HCT116 (cell line): ENCODE results near the gene CTTNBP2. TPM values are rescaled to one million over a fixed set of nuclear protein-coding genes. Genes with fewer than 3 reads are reported as not detected.

Experiments
- ATAC-seq: fragments of 200-7000 bp; cut with Tn5 transposase; 2 replicates; pipeline ENCODE4 v1.9.1; 2020; ENCODE audit warnings: mild to moderate bottlenecking, moderate library complexity
- BruUV-seq: library from RNA; stranded (reverse); fragments of 400-500 nt; replicated peaks from 2 replicates; lab custom pipeline; 2021; lab: Mats Ljungman, UMichigan
- CTCF ChIA-PET: fragments of 300-600 bp; sonication (Branson Sonifier 250); formaldehyde crosslinking; loops from one replicate; lab custom pipeline; 2021; ENCODE audit warnings: antibody characterized with exemption; lab: Charles Lee
- POLR2A ChIA-PET: fragments of 300-600, 350-600 bp; sonication (Branson Sonifier 250); formaldehyde crosslinking; loops from one replicate; lab custom pipeline; 2021; ENCODE audit warnings: antibody characterized with exemption; lab: Charles Lee
- RAD21 ChIA-PET, 2 experiments: fragments of 300-600 bp; sonication (Branson Sonifier 250); formaldehyde crosslinking; loops; one replicate each; lab custom pipeline; 2023; ENCODE audit warnings: low total read pairs in 2 of 2; ENCODE audit not compliant: uncharacterized antibody in 2 of 2, unreplicated experiment in 2 of 2, low non-redundant PET in 1 of 2; lab: Charles Lee
- DNase-seq: peaks from one replicate; pipeline ENCODE4 v3.0.0-alpha.2; 2010; ENCODE audit warnings: low read depth, low spot score
- H2AFZ ChIP-seq: fragments of 200-600 bp; shearing (Covaris generic), sonication (generic); 2 replicates; pipeline ENCODE4 v1.6.1; 2017; ENCODE audit warnings: low read depth, mixed run types, mixed read lengths, antibody characterized with exemption, low read length; ENCODE audit not compliant: poor library complexity, severe bottlenecking
- H3K27ac ChIP-seq: 2 replicates; pipeline ENCODE4 v1.5.1; 2012; ENCODE audit warnings: low read depth, low read length
- H3K27me3 ChIP-seq: fragments of 200-600 bp; sonication (generic); 2 replicates; pipeline ENCODE4 v1.6.1; 2016; ENCODE audit warnings: mixed run types, low read length, mixed read lengths; ENCODE audit not compliant: insufficient read depth
- H3K36me3 ChIP-seq, 2 experiments: fragments of 200-500 bp in 1 of 2; fragments of 200-600 bp in 1 of 2; sonication (Bioruptor generic) in 1 of 2; sonication (generic) in 1 of 2; 2 replicates each; pipeline versions ENCODE4 v1.5.1 to v1.6.1; 2014 to 2016; ENCODE audit warnings: low read length in 2 of 2, inconsistent platforms in 1 of 2, mixed read lengths in 1 of 2, mixed run types in 1 of 2; ENCODE audit not compliant: insufficient read depth in 2 of 2, control insufficient read depth in 1 of 2
- H3K4me1 ChIP-seq, 2 experiments: fragments of 200-600 bp in 1 of 2; sonication (generic) in 1 of 2; 2 replicates each; pipeline versions ENCODE4 v1.5.1 to v1.6.1; 2012 to 2017; ENCODE audit warnings: low read length in 2 of 2, inconsistent platforms in 1 of 2, mild to moderate bottlenecking in 1 of 2, mixed read lengths in 1 of 2, mixed run types in 1 of 2, moderate library complexity in 1 of 2; ENCODE audit not compliant: insufficient read depth in 2 of 2, control insufficient read depth in 1 of 2
- H3K4me2 ChIP-seq: fragments of 200-600 bp; sonication (generic); 2 replicates; pipeline ENCODE4 v1.6.1; 2017; ENCODE audit warnings: mixed run types, low read length, mixed read lengths
- H3K4me3 ChIP-seq, 2 experiments: fragments of 200-600 bp in 1 of 2; sonication (generic) in 1 of 2; replicated peaks in 1 of 2; 2 replicates each; pipeline ENCODE4 v1.5.1; 2011 to 2016; ENCODE audit warnings: low read length in 2 of 2, control low read depth in 1 of 2, low read depth in 1 of 2, mild to moderate bottlenecking in 1 of 2, mixed read lengths in 1 of 2, mixed run types in 1 of 2
- H3K79me2 ChIP-seq: fragments of 200-600 bp; sonication (generic); 2 replicates; pipeline ENCODE4 v1.6.1; 2017; ENCODE audit warnings: mild to moderate bottlenecking, mixed run types, low read length, moderate library complexity, mixed read lengths; ENCODE audit not compliant: insufficient read depth
- H3K9ac ChIP-seq: fragments of 200-600 bp; sonication (generic); 2 replicates; pipeline ENCODE4 v1.6.1; 2016; ENCODE audit warnings: low read length, mixed read lengths
- H3K9me2 ChIP-seq: fragments of 200-600 bp; sonication (generic), shearing (Covaris generic); 2 replicates; pipeline ENCODE4 v1.6.1; 2017; ENCODE audit warnings: mixed run types, mild to moderate bottlenecking, moderate library complexity; ENCODE audit not compliant: insufficient read depth
- H3K9me3 ChIP-seq, 2 experiments: fragments of 200-500 bp in 1 of 2; fragments of 200-600 bp in 1 of 2; sonication (Bioruptor generic) in 1 of 2; sonication (generic) in 1 of 2; 2 replicates each; pipeline ENCODE4 v1.6.1; 2014 to 2017; ENCODE audit warnings: low read length in 2 of 2, mixed read lengths in 2 of 2, inconsistent platforms in 1 of 2, low read depth in 1 of 2, mild to moderate bottlenecking in 1 of 2, mixed run types in 1 of 2, moderate library complexity in 1 of 2; ENCODE audit not compliant: control insufficient read depth in 1 of 2, insufficient read depth in 1 of 2
- H4K20me1 ChIP-seq: fragments of 200-600 bp; sonication (generic), shearing (Covaris generic); 2 replicates; pipeline ENCODE4 v1.6.1; 2017; ENCODE audit warnings: mixed run types, mild to moderate bottlenecking, moderate library complexity; ENCODE audit not compliant: insufficient read depth
- ATF3 ChIP-seq: IDR thresholded peaks from 2 replicates; pipeline ENCODE4 v1.6.1; 2012
- CBX3 ChIP-seq: IDR thresholded peaks from 2 replicates; pipeline ENCODE4 v1.6.1; 2012; ENCODE audit warnings: low read depth
- CTCF ChIP-seq, 3 experiments: fragments of 200-600 bp in 1 of 3; sonication (generic) in 1 of 3; IDR thresholded peaks in 2 of 3; conservative IDR thresholded peaks in 1 of 3; 2 replicates each; pipeline ENCODE4 v1.5.1; 2012 to 2017; ENCODE audit warnings: low read depth in 2 of 3, low read length in 2 of 3, antibody characterized with exemption in 1 of 3, borderline replicate concordance in 1 of 3, control low read depth in 1 of 3, mild to moderate bottlenecking in 1 of 3, mixed read lengths in 1 of 3, mixed run types in 1 of 3, moderate library complexity in 1 of 3; ENCODE audit not compliant: insufficient read depth in 1 of 3
- ELF1 ChIP-seq: IDR thresholded peaks from 2 replicates; pipeline ENCODE4 v1.6.1; 2012; ENCODE audit warnings: low read depth, borderline replicate concordance
- JUND ChIP-seq: IDR thresholded peaks from 2 replicates; pipeline ENCODE4 v1.6.1; 2012
- POLR2AphosphoS5 ChIP-seq: IDR thresholded peaks from 2 replicates; pipeline ENCODE4 v1.6.1; 2011; ENCODE audit warnings: mild to moderate bottlenecking, low read depth, low read length, moderate library complexity
- RAD21 ChIP-seq: IDR thresholded peaks from 2 replicates; pipeline ENCODE4 v1.6.1; 2012; ENCODE audit warnings: low read depth, mild to moderate bottlenecking
- SIN3A ChIP-seq: IDR thresholded peaks from 2 replicates; pipeline ENCODE4 v1.6.1; 2012; ENCODE audit warnings: low read depth
- SP1 ChIP-seq: IDR thresholded peaks from 2 replicates; pipeline ENCODE4 v1.6.1; 2012; ENCODE audit warnings: low read depth
- ZNF274 ChIP-seq: fragments of 200-500 bp; sonication (Bioruptor generic); IDR thresholded peaks from 2 replicates; pipeline ENCODE4 v1.6.1; 2014; ENCODE audit warnings: mild to moderate bottlenecking, low read depth, low read length, inconsistent platforms
- intact Hi-C: fragments of 100-400 bp; cut with micrococcal nuclease; formaldehyde crosslinking; loops from 2 replicates; pipeline ENCODE4 v1.10.0; 2022
- total RNA-seq: library from RNA; stranded (reverse); gene quantifications from one replicate; pipeline ENCODE4 v1.2.1, GENCODE V29; 2021; ENCODE audit not compliant: unreplicated experiment
- TF ChIP-seq, protein P1 (sequence below): IDR thresholded peaks from 2 replicates; pipeline ENCODE4 v1.6.1; 2012
- TF ChIP-seq, protein P2 (sequence below): IDR thresholded peaks from 2 replicates; pipeline ENCODE4 v1.6.1; 2012; ENCODE audit warnings: low read depth

CTTNBP2 gene
- total RNA-seq, 1 experiment from 2014 or later = 5.4 TPM

GRCh38 chr7:117844678-117845077 is 28.6 kb downstream of the CTTNBP2 start:
- no peaks in the 10 kb centered on the region for H3K4me1 ChIP-seq
- H3K4me2 ChIP-seq = no peak overlapping the region
- H4K20me1 ChIP-seq = no peaks in the 10 kb centered on the region; the same call in 1 of the 2 replicates
- no peak for DNase-seq
- POLR2A ChIA-PET = no interaction called here
- intact Hi-C loops = no loop called here
- no TSS peak for BruUV-seq
- TF ChIP-seq CBX3 = no peak
- TF ChIP-seq, protein P1, sequence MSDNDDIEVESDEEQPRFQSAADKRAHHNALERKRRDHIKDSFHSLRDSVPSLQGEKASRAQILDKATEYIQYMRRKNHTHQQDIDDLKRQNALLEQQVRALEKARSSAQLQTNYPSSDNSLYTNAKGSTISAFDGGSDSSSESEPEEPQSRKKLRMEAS = no peak
- no peak for TF ChIP-seq JUND
- no peak for TF ChIP-seq CTCF (IDR thresholded peaks at IDR 0.05 in 2 of 3, conservative IDR thresholded peaks at IDR 0.05 in 1 of 3; ENCODE audit: borderline replicate concordance in 1 of 3, insufficient read depth in 1 of 3, low read depth in 2 of 3, low read length in 2 of 3)
- no peak for TF ChIP-seq ZNF274
- TF ChIP-seq SIN3A = no peak
- TF ChIP-seq, all 23 proteins: peak for 0
- no peaks in the 10 kb centered on the region for H3K9me2 ChIP-seq
- no peak overlapping the region for H3K9ac ChIP-seq
- H3K9me3 ChIP-seq = no peaks in the 10 kb centered on the region
- no peaks in the 10 kb centered on the region for H3K79me2 ChIP-seq
- no peaks in the 10 kb centered on the region for H3K36me3 ChIP-seq
- no peak overlapping the region for H2AFZ ChIP-seq
- no peaks in the 10 kb centered on the region for H3K27me3 ChIP-seq
- CTCF ChIA-PET = no interaction called here
- no peak for ATAC-seq
- no peak overlapping the region for H3K27ac ChIP-seq
- RAD21 ChIA-PET = no interaction called here
- H3K4me3 ChIP-seq = no peak overlapping the region

DNA sequence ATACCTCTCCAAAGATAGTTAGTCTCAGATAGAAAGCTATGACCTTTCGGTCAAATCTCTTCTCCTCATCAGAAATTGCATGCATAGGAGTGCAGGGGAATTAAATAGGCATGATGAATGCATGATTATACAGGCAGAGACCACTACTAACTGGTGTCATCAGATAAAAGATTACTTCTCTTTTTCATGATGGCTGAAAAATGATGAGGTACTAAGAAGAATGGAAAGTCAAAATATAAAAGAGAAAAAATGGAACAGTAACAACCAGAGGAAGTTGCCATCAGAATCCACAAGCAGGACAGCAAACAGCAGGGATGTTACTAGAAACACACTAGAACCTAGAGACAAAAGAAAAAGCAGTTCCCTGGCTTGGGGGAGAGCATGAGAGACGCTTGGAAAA is 31.6 kb downstream of the CTTNBP2 start:
- H3K9me2 ChIP-seq = no peaks in the 10 kb centered on the region
- ChIA-PET POLR2A (no interaction called here), CTCF (no interaction called here), RAD21 (no interaction called here)
- no peak for DNase-seq
- peaks cover 0 to 6% of the 10 kb centered on the region in 2 experiments; a peak in 2 of 4 replicates for H3K4me1 ChIP-seq
- intact Hi-C loops = no loop called here
- no TSS peak for BruUV-seq
- H3K9me3 ChIP-seq = no peaks in the 10 kb centered on the region
- no peak overlapping the region for H3K4me2 ChIP-seq
- H2AFZ ChIP-seq = no peak overlapping the region
- no peaks in the 10 kb centered on the region; the same call in 1 of the 2 replicates for H4K20me1 ChIP-seq
- H3K36me3 ChIP-seq = no peaks in the 10 kb centered on the region
- H3K27me3 ChIP-seq = no peaks in the 10 kb centered on the region
- no peak overlapping the region for H3K27ac ChIP-seq
- H3K9ac ChIP-seq = no peak overlapping the region
- no peak overlapping the region for H3K4me3 ChIP-seq
- no peaks in the 10 kb centered on the region for H3K79me2 ChIP-seq
- ATAC-seq = no peak
- TF ChIP-seq ATF3 (no peak), RAD21 (no peak), CTCF (IDR thresholded peaks at IDR 0.05 in 2 of 3, conservative IDR thresholded peaks at IDR 0.05 in 1 of 3; ENCODE audit: borderline replicate concordance in 1 of 3, insufficient read depth in 1 of 3, low read depth in 2 of 3, low read length in 2 of 3) (no peak), POLR2AphosphoS5 (no peak), ZNF274 (no peak), ELF1 (no peak), SP1 (no peak)
- TF ChIP-seq, protein P2, sequence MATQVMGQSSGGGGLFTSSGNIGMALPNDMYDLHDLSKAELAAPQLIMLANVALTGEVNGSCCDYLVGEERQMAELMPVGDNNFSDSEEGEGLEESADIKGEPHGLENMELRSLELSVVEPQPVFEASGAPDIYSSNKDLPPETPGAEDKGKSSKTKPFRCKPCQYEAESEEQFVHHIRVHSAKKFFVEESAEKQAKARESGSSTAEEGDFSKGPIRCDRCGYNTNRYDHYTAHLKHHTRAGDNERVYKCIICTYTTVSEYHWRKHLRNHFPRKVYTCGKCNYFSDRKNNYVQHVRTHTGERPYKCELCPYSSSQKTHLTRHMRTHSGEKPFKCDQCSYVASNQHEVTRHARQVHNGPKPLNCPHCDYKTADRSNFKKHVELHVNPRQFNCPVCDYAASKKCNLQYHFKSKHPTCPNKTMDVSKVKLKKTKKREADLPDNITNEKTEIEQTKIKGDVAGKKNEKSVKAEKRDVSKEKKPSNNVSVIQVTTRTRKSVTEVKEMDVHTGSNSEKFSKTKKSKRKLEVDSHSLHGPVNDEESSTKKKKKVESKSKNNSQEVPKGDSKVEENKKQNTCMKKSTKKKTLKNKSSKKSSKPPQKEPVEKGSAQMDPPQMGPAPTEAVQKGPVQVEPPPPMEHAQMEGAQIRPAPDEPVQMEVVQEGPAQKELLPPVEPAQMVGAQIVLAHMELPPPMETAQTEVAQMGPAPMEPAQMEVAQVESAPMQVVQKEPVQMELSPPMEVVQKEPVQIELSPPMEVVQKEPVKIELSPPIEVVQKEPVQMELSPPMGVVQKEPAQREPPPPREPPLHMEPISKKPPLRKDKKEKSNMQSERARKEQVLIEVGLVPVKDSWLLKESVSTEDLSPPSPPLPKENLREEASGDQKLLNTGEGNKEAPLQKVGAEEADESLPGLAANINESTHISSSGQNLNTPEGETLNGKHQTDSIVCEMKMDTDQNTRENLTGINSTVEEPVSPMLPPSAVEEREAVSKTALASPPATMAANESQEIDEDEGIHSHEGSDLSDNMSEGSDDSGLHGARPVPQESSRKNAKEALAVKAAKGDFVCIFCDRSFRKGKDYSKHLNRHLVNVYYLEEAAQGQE = no peak
